GM19372 (cell line): ENCODE measurements around the gene PCDHGB2.

ENCODE experiments used
- ATAC-seq: cut with Tn5 transposase; IDR thresholded peaks from one replicate; pipeline ENCODE4 v1.9.1; 2021; ENCODE audit warnings: mild to moderate bottlenecking, low read depth, moderate library complexity; ENCODE audit not compliant: unreplicated experiment

The PCDHGB2 gene

GRCh38 chr5:141411575-141411974 lies 51.8 kb downstream of the PCDHGB2 start:
- ATAC-seq, result no peak
